ENCODE measurements around the gene MRS2.
A peak's percentile ranks its signal among the peaks of the same experiment; 100 is the strongest.
"Not testable (repeated sequence)": the region's sequence is repeated elsewhere in the genome, so short reads cannot be mapped to it uniquely, and the experiment has no call there.

The MRS2 gene, protein sequence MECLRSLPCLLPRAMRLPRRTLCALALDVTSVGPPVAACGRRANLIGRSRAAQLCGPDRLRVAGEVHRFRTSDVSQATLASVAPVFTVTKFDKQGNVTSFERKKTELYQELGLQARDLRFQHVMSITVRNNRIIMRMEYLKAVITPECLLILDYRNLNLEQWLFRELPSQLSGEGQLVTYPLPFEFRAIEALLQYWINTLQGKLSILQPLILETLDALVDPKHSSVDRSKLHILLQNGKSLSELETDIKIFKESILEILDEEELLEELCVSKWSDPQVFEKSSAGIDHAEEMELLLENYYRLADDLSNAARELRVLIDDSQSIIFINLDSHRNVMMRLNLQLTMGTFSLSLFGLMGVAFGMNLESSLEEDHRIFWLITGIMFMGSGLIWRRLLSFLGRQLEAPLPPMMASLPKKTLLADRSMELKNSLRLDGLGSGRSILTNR

DNA sequence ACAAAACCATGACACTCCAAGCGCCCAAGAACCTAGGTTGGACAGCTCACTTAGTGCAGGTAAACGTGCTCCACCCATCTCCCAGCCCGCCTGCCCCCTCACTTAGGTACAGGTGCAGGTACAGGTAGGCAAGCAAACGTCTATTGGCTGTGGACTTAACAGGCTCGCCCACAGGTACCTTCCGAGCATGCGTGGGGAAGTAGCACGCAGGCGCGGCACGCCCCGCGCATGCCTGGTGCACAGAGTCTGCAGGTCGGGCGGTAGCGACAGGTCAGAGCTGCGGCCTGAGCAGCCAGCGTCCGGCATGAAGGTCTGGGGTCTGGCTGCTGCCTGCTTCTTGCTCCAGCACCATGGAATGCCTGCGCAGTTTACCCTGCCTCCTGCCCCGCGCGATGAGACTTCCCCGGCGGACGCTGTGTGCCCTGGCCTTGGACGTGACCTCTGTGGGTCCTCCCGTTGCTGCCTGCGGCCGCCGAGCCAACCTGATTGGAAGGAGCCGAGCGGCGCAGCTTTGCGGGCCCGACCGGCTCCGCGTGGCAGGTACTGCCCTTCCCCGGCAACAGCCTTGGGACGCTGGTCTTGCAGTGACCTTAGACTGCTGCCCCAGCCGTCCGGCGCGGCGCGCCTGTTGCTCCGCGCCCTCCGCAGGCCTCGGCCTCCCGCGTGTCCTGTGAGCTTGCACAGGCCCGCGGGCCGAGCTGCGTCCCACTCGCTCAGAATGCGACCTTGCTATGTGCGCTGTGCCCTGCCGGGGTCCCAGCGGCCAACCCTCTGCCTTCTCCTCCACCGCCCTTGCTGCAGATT, at the start of gene MRS2:
TSS of gene MRS2 (plus strand) at position 240 of the 804 bp plus-strand sequence. CDS start at position 351, 111 bp downstream.
- ATAC-seq (replicated peaks; ENCODE audit: extremely low read depth, poor library complexity, severe bottlenecking), result peak; percentile 91
- Mint-ChIP-seq H3K27ac (ENCODE audit: low read depth) (peak within 1 kb of the TSS; percentile 90), H3K9me3 (no peaks in the 10 kb centered on the region), H3K27me3 (peaks cover 26% of the 10 kb centered on the region), H3K36me3 (ENCODE audit: insufficient read depth) (peaks cover 14% of the 10 kb centered on the region), H3K4me1 (peaks cover 18% of the 10 kb centered on the region), H3K4me3 (peak within 1 kb of the TSS; percentile 92)
- peak; percentile 48 to 49 for DNase-seq (ENCODE audit: low spot score in 2 of 2)

DNA sequence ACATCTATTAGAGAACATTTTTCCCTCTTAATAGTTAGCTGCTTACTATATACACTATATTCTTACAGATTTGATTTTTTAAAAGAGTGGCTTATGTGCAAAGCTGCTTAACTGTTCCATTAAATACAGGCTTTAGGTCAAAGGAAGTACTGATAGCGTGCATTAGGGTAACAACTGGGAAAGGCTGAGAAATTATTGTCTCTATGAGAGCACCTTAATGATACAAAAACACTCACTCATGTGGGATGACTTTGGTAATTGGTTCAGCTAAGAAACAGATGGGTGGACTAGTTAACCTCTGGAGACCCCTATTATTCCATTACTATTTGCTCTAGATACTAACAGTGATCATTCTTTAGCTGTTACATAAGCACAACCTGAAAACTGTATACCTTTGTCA, 48.9 kb upstream of the MRS2 start:
- Mint-ChIP-seq H3K4me3 (no peak overlapping the region), H3K9me3 (no peaks in the 10 kb centered on the region), H3K36me3 (ENCODE audit: insufficient read depth) (peaks cover 3% of the 10 kb centered on the region), H3K27me3 (peaks cover 45% of the 10 kb centered on the region), H3K27ac (ENCODE audit: low read depth) (no peak overlapping the region), H3K4me1 (peaks cover 13% of the 10 kb centered on the region)
- DNase-seq (ENCODE audit: low spot score in 2 of 2) (no peak), ATAC-seq (replicated peaks; ENCODE audit: extremely low read depth, poor library complexity, severe bottlenecking) (no peak)

DNA sequence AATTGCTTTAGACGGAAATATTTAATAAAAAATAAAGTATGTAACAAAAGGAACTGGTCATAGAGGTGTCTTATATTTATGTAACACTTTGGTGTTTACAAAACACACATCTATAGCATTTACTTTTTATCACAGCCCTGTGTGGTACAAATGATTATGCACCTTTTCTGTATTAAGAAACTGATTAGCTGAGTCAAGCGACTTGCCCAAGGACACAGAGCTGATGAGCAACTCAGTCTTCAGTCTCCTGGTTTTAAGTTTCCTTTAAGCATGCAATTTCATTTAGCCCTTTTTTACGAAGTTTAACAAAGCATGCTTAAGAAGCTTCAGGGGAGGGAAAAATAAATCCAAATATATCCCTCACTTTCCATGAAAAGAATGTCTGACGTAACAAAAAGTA, 47.3 kb upstream of the MRS2 start:
- Mint-ChIP-seq H3K4me1 (peaks cover 24% of the 10 kb centered on the region), H3K9me3 (no peaks in the 10 kb centered on the region), H3K4me3 (no peak overlapping the region), H3K27me3 (peaks cover 33% of the 10 kb centered on the region), H3K36me3 (ENCODE audit: insufficient read depth) (peaks cover 3% of the 10 kb centered on the region), H3K27ac (ENCODE audit: low read depth) (no peak overlapping the region)
- no peak for DNase-seq (ENCODE audit: low spot score in 2 of 2)
- ATAC-seq (replicated peaks; ENCODE audit: extremely low read depth, poor library complexity, severe bottlenecking), result no peak

DNA sequence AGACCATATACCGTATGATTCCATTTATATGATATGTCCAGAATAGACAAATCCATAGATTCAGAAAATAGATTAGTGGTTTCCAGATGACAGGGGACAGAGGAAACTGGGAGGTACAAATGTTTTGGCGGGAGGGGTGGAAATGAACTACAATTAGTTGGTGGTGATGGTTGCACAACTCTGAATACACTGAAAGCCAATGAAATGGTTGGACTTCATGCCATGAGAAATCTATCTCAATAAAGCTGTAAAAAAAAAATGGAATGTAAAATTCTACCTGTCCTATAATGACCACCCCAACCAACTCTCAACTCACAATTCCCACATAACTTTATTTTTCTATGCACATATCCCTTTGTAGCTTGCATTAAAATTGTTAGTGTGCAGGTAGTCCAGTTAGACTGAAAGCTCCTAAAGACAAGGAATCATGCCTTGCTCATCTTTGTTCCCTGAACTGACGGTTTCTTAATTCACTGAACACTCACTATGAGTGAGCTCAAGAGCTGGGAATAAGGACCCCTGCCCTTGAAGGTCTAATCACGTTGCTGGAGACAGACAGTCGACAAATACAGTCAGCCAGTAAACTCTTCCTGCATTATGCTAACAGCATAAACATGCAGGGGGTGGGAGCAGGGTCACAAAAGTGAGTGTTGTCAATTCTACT, 46.3 kb upstream of the MRS2 start:
- no peak overlapping the region for H3K27ac Mint-ChIP-seq (ENCODE audit: low read depth)
- no peak overlapping the region for H3K4me3 Mint-ChIP-seq
- H3K4me1 Mint-ChIP-seq, result peaks cover 24% of the 10 kb centered on the region
- DNase-seq (ENCODE audit: low spot score in 2 of 2) (no peak), ATAC-seq (replicated peaks; ENCODE audit: extremely low read depth, poor library complexity, severe bottlenecking) (no peak)
- H3K36me3 Mint-ChIP-seq (ENCODE audit: insufficient read depth), result peaks cover 3% of the 10 kb centered on the region
- H3K9me3 Mint-ChIP-seq, result no peaks in the 10 kb centered on the region
- peaks cover 33% of the 10 kb centered on the region for H3K27me3 Mint-ChIP-seq

DNA sequence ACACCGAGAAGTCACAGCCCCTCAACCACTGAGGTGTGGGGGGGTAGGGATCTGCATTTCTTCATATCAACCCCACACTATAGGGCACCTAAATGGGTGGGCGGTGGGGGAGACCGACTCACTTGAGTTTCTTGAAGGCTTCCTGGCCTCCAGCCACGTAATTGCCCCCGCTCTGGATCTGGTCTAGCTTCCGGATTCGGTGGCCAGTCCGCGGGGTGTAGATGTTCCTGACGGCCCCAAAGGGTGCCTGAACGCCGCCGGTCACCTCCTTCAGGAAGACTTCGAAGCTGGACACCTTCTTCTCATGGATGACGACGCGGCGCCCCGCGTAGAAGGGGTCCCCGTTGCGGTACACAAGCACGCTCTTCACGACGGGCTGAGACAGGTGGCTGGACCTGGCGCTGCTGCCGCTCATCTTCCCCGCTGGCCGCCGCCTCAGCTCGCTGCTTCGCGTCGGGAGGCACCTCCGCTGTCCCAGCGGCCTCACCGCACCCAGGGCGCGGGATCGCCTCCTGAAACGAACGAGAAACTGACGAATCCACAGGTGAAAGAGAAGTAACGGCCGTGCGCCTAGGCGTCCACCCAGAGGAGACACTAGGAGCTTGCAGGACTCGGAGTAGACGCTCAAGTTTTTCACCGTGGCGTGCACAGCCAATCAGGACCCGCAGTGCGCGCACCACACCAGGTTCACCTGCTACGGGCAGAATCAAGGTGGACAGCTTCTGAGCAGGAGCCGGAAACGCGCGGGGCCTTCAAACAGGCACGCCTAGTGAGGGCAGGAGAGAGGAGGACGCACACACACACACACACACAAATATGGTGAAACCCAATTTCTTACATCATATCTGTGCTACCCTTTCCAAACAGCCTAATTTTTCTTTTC, 45.2 kb upstream of the MRS2 start, which contains the start of gene DCDC2:
TSS of gene DCDC2 (minus strand) at position 724 of the 883 bp plus-strand sequence. CDS start at position 415, 309 bp downstream.
- H3K27ac Mint-ChIP-seq (ENCODE audit: low read depth), result no peak within 1 kb of the TSS

DNA sequence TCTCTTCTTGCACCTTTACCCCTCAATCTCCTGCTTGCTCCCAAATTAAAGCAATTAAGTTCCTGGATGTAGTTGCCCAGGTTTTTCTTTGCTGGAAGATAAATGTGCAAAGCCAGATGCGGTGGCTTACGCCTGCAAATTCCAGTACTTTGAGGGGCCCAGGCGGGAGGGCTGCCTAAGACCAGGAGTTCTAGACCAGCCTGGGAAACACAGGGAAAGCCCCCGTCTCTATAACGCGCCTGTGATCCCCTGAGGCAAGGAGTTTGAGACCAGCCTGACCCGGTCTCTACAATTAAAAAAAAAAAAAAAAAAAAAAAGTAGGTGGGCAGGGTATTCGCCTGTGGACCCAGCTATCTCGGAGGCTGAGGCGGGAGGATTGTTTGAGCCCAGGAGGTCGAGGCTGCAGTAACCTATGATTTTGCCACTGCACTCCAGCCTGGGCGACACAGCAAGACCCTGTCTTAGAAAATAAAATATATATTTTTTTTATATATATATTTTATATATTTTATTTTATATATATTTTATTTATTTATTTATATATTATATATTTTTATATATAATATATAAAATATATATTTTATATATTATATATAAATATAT, 44.4 kb upstream of the MRS2 start:
- DNase-seq (ENCODE audit: low spot score in 2 of 2) (no peak), ATAC-seq (replicated peaks; ENCODE audit: extremely low read depth, poor library complexity, severe bottlenecking) (no peak)
- Mint-ChIP-seq H3K27me3 (peaks cover 42% of the 10 kb centered on the region), H3K27ac (ENCODE audit: low read depth) (no peak overlapping the region), H3K4me3 (peak overlapping the region; percentile 76), H3K4me1 (peaks cover 24% of the 10 kb centered on the region), H3K9me3 (no peaks in the 10 kb centered on the region), H3K36me3 (ENCODE audit: insufficient read depth) (peaks cover 3% of the 10 kb centered on the region)

More for the DNA sequence above, 45.2 kb upstream of the MRS2 start, which contains the start of gene DCDC2:
- Mint-ChIP-seq H3K4me3 (peak within 1 kb of the TSS; percentile 76), H3K9me3 (no peaks in the 10 kb centered on the region), H3K4me1 (peaks cover 24% of the 10 kb centered on the region), H3K36me3 (ENCODE audit: insufficient read depth) (peaks cover 3% of the 10 kb centered on the region), H3K27me3 (peaks cover 41% of the 10 kb centered on the region)
- peak; percentile 25 for ATAC-seq (replicated peaks; ENCODE audit: extremely low read depth, poor library complexity, severe bottlenecking)
- peak; percentile 13 to 15 for DNase-seq (ENCODE audit: low spot score in 2 of 2)

DNA sequence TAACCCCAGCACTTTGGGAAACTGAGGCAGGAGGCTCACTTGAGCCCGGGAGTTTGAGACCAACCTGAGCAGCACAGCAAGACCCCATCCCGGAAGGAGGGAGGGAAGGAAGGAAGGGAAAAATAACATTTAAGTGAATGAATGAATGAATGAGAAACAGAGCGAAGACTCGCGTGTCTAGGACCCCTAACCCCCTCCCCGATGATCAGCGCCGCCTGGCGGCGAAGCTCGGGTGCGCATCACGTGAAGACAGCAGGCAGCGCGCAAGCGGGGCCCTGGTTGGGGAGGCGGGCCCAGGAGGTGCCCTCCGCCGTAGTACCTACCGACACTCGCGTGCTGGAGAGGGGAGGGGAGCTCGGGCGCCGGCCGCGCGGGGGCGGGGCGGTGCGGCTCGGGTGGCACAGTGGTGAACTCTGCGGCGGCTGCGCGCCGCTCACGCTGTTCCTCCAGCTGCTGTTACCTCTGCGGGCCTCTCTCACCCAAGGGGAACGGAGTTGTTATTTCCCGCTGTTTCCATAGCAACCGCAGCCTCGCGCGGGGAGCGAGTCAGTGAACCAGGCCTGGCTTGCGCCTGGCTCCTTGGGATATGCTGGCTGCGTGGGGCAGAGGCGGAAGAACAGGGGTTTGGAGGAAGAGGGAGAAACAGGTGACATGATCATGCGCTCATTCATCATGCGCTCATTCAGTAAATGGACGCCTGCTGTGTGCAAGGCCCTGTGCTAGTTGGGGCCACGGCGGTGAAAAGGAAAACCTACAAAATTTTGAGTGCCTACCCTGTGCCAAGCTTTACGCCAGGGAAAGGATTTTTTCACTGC, 42.9 kb upstream of the MRS2 start:
- H3K27ac Mint-ChIP-seq (ENCODE audit: low read depth), result no peak overlapping the region
- no peaks in the 10 kb centered on the region for H3K9me3 Mint-ChIP-seq
- H3K27me3 Mint-ChIP-seq, result peaks cover 53% of the 10 kb centered on the region

DNA sequence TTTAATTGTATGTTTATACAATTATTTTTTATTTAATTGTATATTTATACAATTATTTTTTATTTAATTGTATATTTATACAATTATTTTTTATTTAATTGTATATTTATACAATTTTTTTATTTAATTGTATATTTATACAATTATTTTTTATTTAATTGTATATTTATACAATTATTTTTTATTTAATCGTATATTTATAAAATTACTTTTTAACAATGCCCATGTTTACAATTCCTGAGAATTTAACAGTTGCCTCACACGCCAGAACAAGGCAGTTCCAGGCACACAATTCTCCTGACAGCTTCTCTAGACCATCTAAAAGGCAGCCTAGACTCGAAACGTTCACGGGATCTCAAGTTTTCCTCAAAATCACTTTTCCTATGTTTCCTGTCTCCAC, 40.4 kb upstream of the MRS2 start:
- Mint-ChIP-seq H3K4me1 (peaks cover 21% of the 10 kb centered on the region), H3K27me3 (peaks cover 63% of the 10 kb centered on the region)
- H3K27ac Mint-ChIP-seq (ENCODE audit: low read depth); ATAC-seq (replicated peaks; ENCODE audit: extremely low read depth, poor library complexity, severe bottlenecking); H3K9me3 Mint-ChIP-seq; H3K4me3 Mint-ChIP-seq; H3K36me3 Mint-ChIP-seq (ENCODE audit: insufficient read depth); DNase-seq (ENCODE audit: low spot score in 2 of 2): not testable (repeated sequence)

More for the DNA sequence above, 42.9 kb upstream of the MRS2 start:
- ATAC-seq (replicated peaks; ENCODE audit: extremely low read depth, poor library complexity, severe bottlenecking), result peak; percentile 84
- H3K4me1 Mint-ChIP-seq, result peaks cover 24% of the 10 kb centered on the region
- peak; percentile 52 to 54 for DNase-seq (ENCODE audit: low spot score in 2 of 2)
- peak overlapping the region; percentile 66 for H3K4me3 Mint-ChIP-seq
- H3K36me3 Mint-ChIP-seq (ENCODE audit: insufficient read depth), result peaks cover 3% of the 10 kb centered on the region

DNA sequence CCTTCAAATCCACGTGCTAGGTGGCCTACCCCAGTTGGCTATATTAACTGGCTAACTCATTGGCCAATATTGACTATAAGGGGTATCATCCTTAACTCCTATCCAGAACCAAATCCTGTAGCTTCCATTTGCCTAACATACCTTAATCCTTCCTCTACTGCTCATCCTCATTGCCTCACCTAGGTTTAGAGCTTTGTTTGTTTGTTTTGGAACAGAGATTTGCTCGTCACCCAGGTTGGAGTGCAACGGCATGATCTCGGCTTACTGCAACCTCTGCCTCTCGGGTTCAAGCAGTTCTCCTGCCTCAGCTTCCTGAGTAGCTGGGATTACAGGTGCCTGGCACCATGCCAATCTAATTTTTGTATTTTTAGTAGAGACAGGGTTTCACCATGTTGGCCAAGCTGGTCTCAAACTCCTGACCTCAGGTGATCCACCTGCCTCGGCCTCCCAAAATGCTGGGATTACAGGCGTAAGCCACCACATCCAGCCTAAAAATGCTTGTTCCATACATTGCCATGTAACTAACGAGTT, 37.6 kb upstream of the MRS2 start:
- H3K36me3 Mint-ChIP-seq (ENCODE audit: insufficient read depth); DNase-seq (ENCODE audit: low spot score in 2 of 2); ATAC-seq (replicated peaks; ENCODE audit: extremely low read depth, poor library complexity, severe bottlenecking); H3K4me3 Mint-ChIP-seq; H3K4me1 Mint-ChIP-seq; H3K9me3 Mint-ChIP-seq; H3K27ac Mint-ChIP-seq (ENCODE audit: low read depth): not testable (repeated sequence)
- peaks cover 81% of the 10 kb centered on the region for H3K27me3 Mint-ChIP-seq

DNA sequence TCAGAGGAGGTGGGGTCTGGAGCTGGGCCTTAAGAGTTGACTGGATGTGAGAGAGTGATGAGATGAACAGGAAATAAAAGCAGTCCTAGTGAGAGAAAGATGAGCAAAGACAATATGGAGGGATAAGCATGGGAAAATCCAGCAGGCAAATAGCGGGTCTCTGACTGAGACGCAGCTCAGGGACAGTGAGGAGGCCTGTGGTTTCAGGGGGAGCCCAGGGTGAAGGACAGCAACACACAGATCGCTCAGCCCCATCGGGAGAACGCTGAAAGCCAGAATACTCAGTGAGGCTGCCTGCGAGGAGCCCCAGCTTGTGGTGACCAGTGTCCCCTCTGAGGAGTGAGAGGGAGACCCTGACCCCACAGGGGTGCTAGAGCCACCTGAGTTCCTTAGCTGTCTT, 28.1 kb upstream of the MRS2 start:
- H3K4me1 Mint-ChIP-seq, result no peaks in the 10 kb centered on the region
- no peak overlapping the region for H3K27ac Mint-ChIP-seq (ENCODE audit: low read depth)

More for the DNA sequence above, 28.1 kb upstream of the MRS2 start:
- Mint-ChIP-seq H3K9me3 (no peaks in the 10 kb centered on the region), H3K36me3 (ENCODE audit: insufficient read depth) (no peaks in the 10 kb centered on the region), H3K4me3 (no peak overlapping the region), H3K27me3 (peaks cover 44% of the 10 kb centered on the region)
- ATAC-seq (replicated peaks; ENCODE audit: extremely low read depth, poor library complexity, severe bottlenecking), result no peak
- DNase-seq (ENCODE audit: low spot score in 2 of 2), result no peak
